Transverse colon (tissue), 4 donors: ENCODE results near the gene BPHL.

Source experiments
- CTCF ChIP-seq, 5 experiments: fragments of 200-600 bp in 3 of 5; fragments of 450-650 bp in 2 of 5; sonication (generic) in 3 of 5; IDR thresholded peaks; 1 replicate in 2 of 5; 2 replicates in 3 of 5; pipeline ENCODE4 v1.5.1; 2016 to 2017; ENCODE audit warnings: antibody characterized with exemption in 5 of 5, inconsistent platforms in 3 of 5, mild to moderate bottlenecking in 2 of 5, moderate library complexity in 1 of 5
- EP300 ChIP-seq: sonication (generic); formaldehyde crosslinking; IDR thresholded peaks from one replicate; pipeline ENCODE4 v1.6.1; 2017; ENCODE audit warnings: antibody characterized with exemption, low read depth
- POLR2A ChIP-seq: fragments of 450-650 bp; IDR thresholded peaks from one replicate; pipeline ENCODE4 v1.6.1; 2016; ENCODE audit warnings: antibody characterized with exemption, mild to moderate bottlenecking, moderate library complexity
- POLR2AphosphoS5 ChIP-seq, 3 donors: sonication (generic); formaldehyde crosslinking; IDR thresholded peaks; one replicate each; pipeline ENCODE4 v1.6.1; 2016; ENCODE audit warnings: antibody characterized with exemption in 3 of 3

- TF ChIP-seq EP300 (no peak), POLR2A (no peak), CTCF (IDR thresholded peaks at IDR 0.05) (no peak), POLR2AphosphoS5 (IDR thresholded peaks at IDR 0.05) (no peak)
These were observed 69.8 kb downstream of the BPHL start for GRCh38 chr6:3188262-3188661.
